Natural killer cell treated with Interleukin-12 subunit alpha and Interleukin-12 subunit beta and Interleukin-15 and Interleukin-18, amount 100 ng/mL, for 72 hours (primary cell): ENCODE results near the gene ARHGAP10. TPM values are rescaled to one million over a fixed set of nuclear protein-coding genes. Genes with fewer than 3 reads are reported as not detected.
"Not testable (repeated sequence)": the region's sequence is repeated elsewhere in the genome, so short reads cannot be mapped to it uniquely, and the experiment has no call there.

ENCODE experiments used
- ATAC-seq, 2 donors: fragments of 150-1000 bp; cut with Tn5 transposase in 1 of 2; sonication (Bioruptor Pico), chemical (Tn5 transposase) in 1 of 2; 2 replicates each; pipeline ENCODE4 v1.10.0; 2021
- DNase-seq: peaks from one replicate; pipeline ENCODE4 v3.0.0; 2022; ENCODE audit warnings: low spot score
- H3K27ac Mint-ChIP-seq, 2 donors: 1 replicate in 1 of 2; 2 replicates in 1 of 2; pipeline ENCODE4 v1.8.0; 2022; ENCODE audit warnings: mixed read lengths in 2 of 2, mild to moderate bottlenecking in 1 of 2, moderate library complexity in 1 of 2
- H3K27me3 Mint-ChIP-seq, 2 donors: 1 replicate in 1 of 2; 2 replicates in 1 of 2; pipeline ENCODE4 v1.8.0; 2022; ENCODE audit warnings: mixed read lengths in 2 of 2
- H3K36me3 Mint-ChIP-seq: one replicate; pipeline ENCODE4 v1.8.0; 2022; ENCODE audit warnings: mixed read lengths
- H3K4me1 Mint-ChIP-seq, 2 donors: 1 replicate in 1 of 2; 2 replicates in 1 of 2; pipeline ENCODE4 v1.8.0; 2022; ENCODE audit warnings: low read depth in 2 of 2, mixed read lengths in 2 of 2, mild to moderate bottlenecking in 1 of 2
- H3K4me3 Mint-ChIP-seq: one replicate; pipeline ENCODE4 v1.8.0; 2022; ENCODE audit warnings: mixed read lengths
- H3K9me3 Mint-ChIP-seq: 2 replicates; pipeline ENCODE4 v1.8.0; 2022; ENCODE audit warnings: mixed read lengths
- total RNA-seq, 2 donors: library from RNA; stranded (reverse); gene quantifications; one replicate each; pipeline ENCODE4 v1.2.3, GENCODE V29; 2022

Gene ARHGAP10
- total RNA-seq, 2 donors from 2014 or later: 7.4 to 11.4 TPM

GRCh38 chr4:147975325-147975724 is 243.4 kb downstream of the ARHGAP10 start:
- ATAC-seq (no peak), DNase-seq (no peak)
- H3K4me1 Mint-ChIP-seq: peaks cover 13 to 14% of the 10 kb centered on the region in 2 donors
- H3K27me3 Mint-ChIP-seq: no peaks in the 10 kb centered on the region
- H3K4me3 Mint-ChIP-seq: no peak overlapping the region
- peaks cover 7% of the 10 kb centered on the region for H3K36me3 Mint-ChIP-seq
- no peak overlapping the region for H3K27ac Mint-ChIP-seq
- H3K9me3 Mint-ChIP-seq: no peaks in the 10 kb centered on the region

- peaks cover 8% of the 10 kb centered on the region for H3K36me3 Mint-ChIP-seq
- peak overlapping the region in 1 of 2 donors; percentile 17 for H3K27ac Mint-ChIP-seq
- H3K4me3 Mint-ChIP-seq: no peak overlapping the region
- no peaks in the 10 kb centered on the region for H3K9me3 Mint-ChIP-seq
- H3K27me3 Mint-ChIP-seq: no peaks in the 10 kb centered on the region
- DNase-seq (no peak), ATAC-seq (no peak)
- H3K4me1 Mint-ChIP-seq: peaks cover 19 to 20% of the 10 kb centered on the region in 2 donors
These were observed 244.3 kb downstream of the ARHGAP10 start for GRCh38 chr4:147975933-147976928.

- H3K27me3 Mint-ChIP-seq: no peaks in the 10 kb centered on the region
- DNase-seq (no peak), ATAC-seq (no peak)
- peak overlapping the region in 1 of 2 donors; percentile 16 for H3K27ac Mint-ChIP-seq
- peaks cover 4% of the 10 kb centered on the region for H3K36me3 Mint-ChIP-seq
- H3K9me3 Mint-ChIP-seq: no peaks in the 10 kb centered on the region
- peaks cover 18 to 28% of the 10 kb centered on the region in 2 donors for H3K4me1 Mint-ChIP-seq
- H3K4me3 Mint-ChIP-seq: no peak overlapping the region
These were observed 248.7 kb downstream of the ARHGAP10 start for GRCh38 chr4:147980586-147980985.

GRCh38 chr4:147981305-147981704 is 249.4 kb downstream of the ARHGAP10 start:
- Mint-ChIP-seq H3K9me3 (no peaks in the 10 kb centered on the region), H3K27me3 (no peaks in the 10 kb centered on the region), H3K4me1 (peaks cover 18 to 28% of the 10 kb centered on the region in 2 donors), H3K27ac (peak overlapping the region in 1 of 2 donors; percentile 16), H3K36me3 (peaks cover 4% of the 10 kb centered on the region), H3K4me3 (peak overlapping the region; percentile 45)
- peak in 1 of 2 donors; percentile 88 for ATAC-seq
- DNase-seq: no peak

DNA sequence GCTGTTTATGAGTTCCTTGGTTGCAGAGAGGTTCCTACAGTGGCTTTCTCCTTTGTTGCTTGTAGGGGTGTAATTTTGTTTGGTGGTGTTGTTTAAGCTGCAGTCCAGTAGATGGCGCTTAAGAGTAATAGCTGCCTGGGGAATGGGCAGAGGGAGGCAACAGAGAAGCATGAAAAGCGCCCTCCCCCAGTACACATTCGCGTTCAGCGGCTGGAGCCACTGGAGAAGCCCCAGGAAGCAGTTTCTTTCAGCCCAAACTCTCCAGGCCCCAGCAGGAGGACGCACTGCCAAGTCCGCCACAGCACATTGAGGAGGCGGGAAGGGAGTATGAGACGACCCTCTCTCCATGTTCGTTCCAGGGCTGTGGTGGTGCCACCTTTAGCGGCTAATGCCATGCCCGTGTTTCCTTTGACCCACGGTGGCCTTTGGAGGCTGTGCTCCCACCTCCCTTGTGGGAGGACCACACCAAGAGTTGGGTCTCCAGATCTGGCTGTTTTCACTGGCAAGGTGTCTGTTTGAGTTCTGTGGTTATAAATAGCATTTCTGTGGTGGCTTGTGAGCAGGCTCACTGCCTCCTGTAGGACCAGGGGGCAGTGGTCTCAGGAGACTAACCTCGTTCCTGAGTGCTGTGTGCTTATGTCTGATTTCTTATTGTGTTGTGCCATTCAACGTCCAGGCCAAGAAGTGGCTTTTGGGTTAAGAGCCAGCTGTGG is 252.3 kb downstream of the ARHGAP10 start:
- Mint-ChIP-seq H3K27ac (no peak overlapping the region), H3K36me3 (peaks cover 4% of the 10 kb centered on the region), H3K4me3 (no peak overlapping the region), H3K9me3 (no peaks in the 10 kb centered on the region), H3K27me3 (no peaks in the 10 kb centered on the region), H3K4me1 (peaks cover 18 to 28% of the 10 kb centered on the region in 2 donors)
- peak in 1 of 2 donors; percentile 55 for ATAC-seq
- DNase-seq: no peak

DNA sequence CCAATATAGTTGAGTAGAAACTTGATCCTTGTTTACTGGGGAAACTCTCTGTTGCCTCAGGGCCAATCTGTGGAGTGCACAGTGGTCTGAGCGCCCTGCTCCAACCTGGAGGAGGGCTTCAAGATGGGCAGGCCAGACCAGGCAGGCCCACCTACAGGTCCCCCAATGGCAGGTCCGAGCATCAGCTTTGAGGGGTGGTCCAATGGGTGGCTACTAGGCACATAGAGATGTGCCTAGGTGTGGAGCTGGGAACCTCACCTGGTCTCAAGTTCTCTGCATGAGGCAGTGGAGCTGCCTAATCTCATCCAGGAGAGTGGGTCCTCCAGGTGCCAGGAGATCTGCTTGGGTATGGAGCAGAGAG is 252.9 kb downstream of the ARHGAP10 start:
- H3K4me3 Mint-ChIP-seq: no peak overlapping the region
- H3K27ac Mint-ChIP-seq: no peak overlapping the region
- no peaks in the 10 kb centered on the region for H3K9me3 Mint-ChIP-seq
- no peak for DNase-seq
- peaks cover 18 to 28% of the 10 kb centered on the region in 2 donors for H3K4me1 Mint-ChIP-seq
- ATAC-seq: no peak
- peaks cover 4% of the 10 kb centered on the region for H3K36me3 Mint-ChIP-seq
- no peaks in the 10 kb centered on the region for H3K27me3 Mint-ChIP-seq

DNA sequence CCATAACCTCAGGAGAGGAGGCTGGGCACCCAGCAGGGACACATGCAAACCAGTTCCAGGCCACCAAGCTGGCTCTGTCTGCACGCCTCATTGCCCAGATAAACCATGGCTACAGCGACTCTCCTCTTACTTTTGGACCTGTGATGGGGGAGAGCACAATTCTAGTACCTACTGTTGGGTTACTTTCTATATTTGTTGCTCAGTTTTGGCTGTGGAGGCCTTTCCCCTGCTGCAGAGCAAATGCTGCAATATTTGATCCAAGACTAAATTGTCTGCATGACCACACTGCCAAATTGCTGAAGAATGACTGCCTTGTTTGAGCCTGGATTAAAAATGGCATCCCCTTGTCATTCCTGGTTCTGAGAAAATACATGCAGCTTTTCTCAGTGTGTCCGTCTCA is 253.5 kb downstream of the ARHGAP10 start:
- Mint-ChIP-seq H3K4me1 (peaks cover 18 to 24% of the 10 kb centered on the region in 2 donors), H3K27me3 (no peaks in the 10 kb centered on the region), H3K4me3 (no peak overlapping the region), H3K27ac (no peak overlapping the region), H3K36me3 (peaks cover 4% of the 10 kb centered on the region), H3K9me3 (no peaks in the 10 kb centered on the region)
- DNase-seq (no peak), ATAC-seq (no peak)

- DNase-seq (no peak), ATAC-seq (no peak)
- H3K27ac Mint-ChIP-seq: peak overlapping the region in 1 of 2 donors; percentile 26
- peaks cover 3 to 6% of the 10 kb centered on the region in 2 donors for H3K4me1 Mint-ChIP-seq
- H3K4me3 Mint-ChIP-seq: no peak overlapping the region
- no peaks in the 10 kb centered on the region for H3K9me3 Mint-ChIP-seq
- H3K36me3 Mint-ChIP-seq: no peaks in the 10 kb centered on the region
- H3K27me3 Mint-ChIP-seq: no peaks in the 10 kb centered on the region
These were observed 255.4 kb downstream of the ARHGAP10 start for GRCh38 chr4:147987252-147987651.

DNA sequence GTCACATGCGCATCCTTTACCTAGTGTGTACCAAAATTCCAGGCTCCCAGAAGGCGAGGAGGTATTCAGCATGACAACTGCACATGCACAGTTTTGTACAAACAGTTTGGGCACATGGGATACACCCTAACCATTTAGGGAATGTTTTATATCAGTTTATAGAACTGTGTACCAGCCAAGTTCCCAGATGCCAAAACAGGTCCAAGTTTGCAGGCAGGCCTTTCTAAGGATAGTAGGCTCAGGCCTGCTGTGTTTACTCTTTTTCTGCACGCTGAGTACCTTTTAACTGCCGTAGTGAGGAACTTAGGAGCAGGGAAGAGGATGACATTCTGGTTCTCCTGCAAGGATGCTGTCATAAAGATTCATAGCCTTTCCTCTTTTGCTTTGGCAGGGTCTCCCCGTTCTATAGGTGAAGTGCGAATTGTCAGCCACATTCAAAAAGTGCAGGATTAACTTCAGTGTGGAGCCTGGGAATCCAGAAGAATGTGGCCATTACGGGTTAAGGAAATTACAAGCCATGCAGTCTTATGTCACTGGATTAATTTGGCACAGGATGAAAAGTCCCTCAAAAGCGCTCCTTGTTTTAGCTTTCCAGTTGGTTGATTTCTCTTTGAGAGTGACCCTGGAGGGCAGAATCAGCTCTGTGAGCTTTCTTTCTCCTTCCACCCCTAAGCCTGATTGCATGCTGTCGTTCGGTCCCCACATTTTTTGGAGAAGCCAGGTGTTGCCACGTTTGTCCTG is 259.8 kb downstream of the ARHGAP10 start:
- DNase-seq: no peak
- no peaks in the 10 kb centered on the region for H3K27me3 Mint-ChIP-seq
- peaks cover 0 to 2% of the 10 kb centered on the region in 2 donors for H3K4me1 Mint-ChIP-seq
- H3K9me3 Mint-ChIP-seq: no peaks in the 10 kb centered on the region
- H3K4me3 Mint-ChIP-seq: no peak overlapping the region
- ATAC-seq: no peak
- H3K27ac Mint-ChIP-seq: no peak overlapping the region
- H3K36me3 Mint-ChIP-seq: no peaks in the 10 kb centered on the region

DNA sequence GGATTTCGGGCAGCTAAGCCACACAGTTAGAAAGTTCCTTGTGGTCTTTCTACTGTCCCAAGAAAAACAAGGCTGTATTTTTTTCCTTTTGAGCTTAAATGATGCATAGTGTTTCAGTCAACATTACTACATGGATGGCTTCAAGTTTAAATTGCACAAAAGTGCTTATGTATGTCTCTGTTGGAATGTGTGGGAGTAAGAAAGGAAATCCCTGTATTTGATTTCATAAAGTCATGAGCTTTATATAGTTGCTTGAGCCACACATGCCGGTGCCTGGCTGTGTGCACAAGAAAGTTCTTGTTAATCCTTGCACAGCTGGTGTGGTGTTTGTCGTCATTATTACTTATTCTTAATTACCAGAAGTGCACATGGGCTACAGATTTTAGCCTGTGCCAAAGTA is 262.2 kb downstream of the ARHGAP10 start:
- no peak overlapping the region for H3K27ac Mint-ChIP-seq
- no peaks in the 10 kb centered on the region for H3K36me3 Mint-ChIP-seq
- H3K4me1 Mint-ChIP-seq: peaks cover 0 to 3% of the 10 kb centered on the region in 2 donors
- H3K4me3 Mint-ChIP-seq: no peak overlapping the region
- ATAC-seq (no peak), DNase-seq (no peak)
- H3K27me3 Mint-ChIP-seq: no peaks in the 10 kb centered on the region
- no peaks in the 10 kb centered on the region for H3K9me3 Mint-ChIP-seq

DNA sequence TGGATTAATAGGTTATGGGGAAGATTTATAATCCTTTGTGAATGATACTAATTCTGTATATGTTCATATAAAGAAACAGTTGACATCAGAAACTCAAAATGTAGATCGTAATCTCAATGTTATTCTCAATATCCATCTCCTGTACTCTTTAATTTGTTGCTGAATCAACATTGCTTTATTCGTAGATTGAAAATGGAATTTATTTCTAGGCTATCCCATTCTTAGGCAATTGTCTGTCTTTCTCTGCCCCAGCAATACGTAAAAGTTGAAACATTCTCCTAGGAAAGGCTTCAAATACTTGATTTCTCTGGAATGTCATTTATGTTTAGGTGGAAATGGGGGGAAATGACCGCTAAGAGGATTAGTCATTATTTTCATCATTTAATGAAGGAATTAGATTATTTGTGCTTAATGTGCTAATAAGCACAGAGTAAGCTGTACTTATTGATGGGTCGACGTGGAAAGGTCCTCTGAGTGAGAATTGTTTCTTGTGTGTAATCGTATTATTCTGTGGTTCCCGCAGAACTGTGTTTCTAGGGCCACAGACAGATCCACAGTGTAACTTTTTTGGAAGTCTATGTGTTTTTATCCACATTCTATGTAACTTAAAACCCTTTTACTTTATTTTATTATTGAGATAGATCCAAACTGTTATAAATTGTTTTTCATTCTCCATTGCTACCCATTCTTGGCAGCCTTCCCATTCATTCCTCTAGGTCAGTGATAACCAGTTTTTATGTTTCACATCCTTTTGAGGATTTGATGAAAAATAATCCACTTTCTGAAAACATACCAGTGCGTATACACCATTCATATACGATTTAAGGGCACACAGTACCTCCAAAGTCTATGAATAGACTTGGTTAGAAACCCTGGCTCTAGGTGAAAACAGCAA is 262.9 kb downstream of the ARHGAP10 start:
- Mint-ChIP-seq H3K27me3 (no peaks in the 10 kb centered on the region), H3K36me3 (no peaks in the 10 kb centered on the region), H3K4me3 (no peak overlapping the region), H3K4me1 (peaks cover 0 to 3% of the 10 kb centered on the region in 2 donors), H3K9me3 (no peaks in the 10 kb centered on the region), H3K27ac (no peak overlapping the region)
- no peak for DNase-seq
- ATAC-seq: no peak

- Mint-ChIP-seq H3K36me3 (no peaks in the 10 kb centered on the region), H3K9me3 (no peaks in the 10 kb centered on the region), H3K4me3 (no peak overlapping the region), H3K27ac (peak overlapping the region in 1 of 2 donors; percentile 36), H3K27me3 (no peaks in the 10 kb centered on the region), H3K4me1 (peaks cover 0 to 3% of the 10 kb centered on the region in 2 donors)
- DNase-seq (no peak), ATAC-seq (no peak)
These were observed 265.0 kb downstream of the ARHGAP10 start for GRCh38 chr4:147996859-147997258.

DNA sequence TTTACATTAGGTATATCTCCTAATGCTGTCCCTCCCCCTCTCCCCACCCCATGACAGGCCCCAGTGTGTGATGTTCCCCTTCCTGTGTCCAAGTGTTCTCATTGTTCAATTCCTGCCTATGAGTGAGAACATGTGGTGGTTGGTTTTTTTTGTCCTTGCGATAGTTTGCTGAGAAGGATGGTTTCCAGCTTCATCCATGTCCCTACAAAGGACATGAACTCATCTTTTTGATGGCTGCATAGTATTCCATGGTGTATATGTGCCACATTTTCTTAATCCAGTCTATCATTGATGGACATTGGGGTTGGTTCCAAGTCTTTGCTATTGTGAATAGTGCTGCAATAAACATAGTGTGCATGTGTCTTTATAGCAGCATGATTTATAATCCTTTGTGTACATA is 268.1 kb downstream of the ARHGAP10 start:
- H3K4me3 Mint-ChIP-seq, H3K27me3 Mint-ChIP-seq, DNase-seq, H3K27ac Mint-ChIP-seq, H3K9me3 Mint-ChIP-seq, H3K36me3 Mint-ChIP-seq, ATAC-seq: not testable (repeated sequence)
- H3K4me1 Mint-ChIP-seq: peaks cover 18 to 20% of the 10 kb centered on the region in 2 donors
